ENCODE measurements around the gene LYST. TPM values are rescaled to one million over a fixed set of nuclear protein-coding genes. Genes with fewer than 3 reads are reported as not detected.

Gene LYST
- polyA plus RNA-seq, 1 donor from 2014 or later: 23.4 TPM

DNA sequence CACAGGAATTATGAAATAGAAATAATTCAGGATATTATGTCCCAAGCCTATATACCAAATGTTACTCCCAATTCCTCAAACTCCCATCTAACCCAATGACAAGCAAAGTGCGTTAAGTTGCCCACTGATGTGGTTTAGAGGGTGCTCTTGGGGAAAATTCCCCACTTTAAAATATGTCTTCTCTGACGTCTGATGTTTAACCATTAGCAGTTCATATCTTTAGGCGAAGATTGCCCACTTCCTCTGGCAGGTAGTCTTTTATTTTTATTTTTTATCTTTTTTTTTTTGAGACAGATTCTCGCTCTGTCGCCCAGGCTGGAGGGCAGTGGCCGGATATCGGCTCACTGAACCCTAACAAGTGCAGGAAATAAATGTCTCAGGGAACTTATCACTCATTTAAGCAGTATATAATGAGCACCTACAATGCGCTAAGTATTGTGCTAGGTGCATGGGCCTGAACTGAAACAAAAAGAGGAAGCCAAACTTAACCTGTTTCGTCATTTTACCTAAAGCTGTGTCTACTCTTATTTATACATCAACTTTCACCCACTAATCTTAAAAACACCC lies 1.3 kb upstream of the LYST start:
- Histone ChIP-seq H4K20me1 (ENCODE audit: insufficient read depth) (no peaks in the 10 kb centered on the region), H3K27ac (ENCODE audit: low read length) (peak overlapping the region; percentile 99), H3K36me3 (ENCODE audit: insufficient read depth, low read length) (no peaks in the 10 kb centered on the region), H2AFZ (ENCODE audit: low read depth, low read length) (no peak overlapping the region), H3K9me2 (ENCODE audit: insufficient read depth, low read length) (no peaks in the 10 kb centered on the region), H3F3A (ENCODE audit: insufficient read depth, low read length, poor library complexity, severe bottlenecking) (no peaks in the 10 kb centered on the region), H3K4me2 (ENCODE audit: low read length) (peak overlapping the region; percentile 87), H3K79me2 (replicated peaks; ENCODE audit: insufficient read depth, low read length) (peaks cover 25% of the 10 kb centered on the region), H3K27me3 (ENCODE audit: insufficient read depth, low read depth, low read length) (no peaks in the 10 kb centered on the region), H3K4me3 (ENCODE audit: low read length) (peak overlapping the region; percentile 88), H3K9ac (ENCODE audit: low read length) (peak overlapping the region; percentile 93), H3K9me3 (ENCODE audit: low read length) (no peaks in the 10 kb centered on the region)
- no peak for TF ChIP-seq CTCF (IDR thresholded peaks at IDR 0.05; ENCODE audit: poor library complexity, severe bottlenecking)

GRCh38 chr1:235866913-235867845 lies 473 bp upstream of the LYST start:
- Histone ChIP-seq H3K27me3 (ENCODE audit: insufficient read depth, low read depth, low read length) (no peaks in the 10 kb centered on the region), H3K79me2 (replicated peaks; ENCODE audit: insufficient read depth, low read length) (peaks cover 31% of the 10 kb centered on the region), H3K4me3 (ENCODE audit: low read length) (peak overlapping the region; percentile 88), H2AFZ (ENCODE audit: low read depth, low read length) (peak overlapping the region; percentile 92), H3K36me3 (ENCODE audit: insufficient read depth, low read length) (no peaks in the 10 kb centered on the region), H3K27ac (ENCODE audit: low read length) (peak overlapping the region; percentile 99), H3F3A (ENCODE audit: insufficient read depth, low read length, poor library complexity, severe bottlenecking) (no peaks in the 10 kb centered on the region), H3K9ac (ENCODE audit: low read length) (peak overlapping the region; percentile 95), H3K9me2 (ENCODE audit: insufficient read depth, low read length) (no peaks in the 10 kb centered on the region), H4K20me1 (ENCODE audit: insufficient read depth) (no peaks in the 10 kb centered on the region), H3K9me3 (ENCODE audit: low read length) (no peaks in the 10 kb centered on the region), H3K4me2 (ENCODE audit: low read length) (peak overlapping the region; percentile 87)
- TF ChIP-seq CTCF (IDR thresholded peaks at IDR 0.05; ENCODE audit: poor library complexity, severe bottlenecking): no peak
- TF ChIP-seq EP300 (conservative IDR thresholded peaks at IDR 0.05; ENCODE audit: poor library complexity, severe bottlenecking): peak; percentile 91
- peak; percentile 25 for TF ChIP-seq MXI1 (conservative IDR thresholded peaks at IDR 0.05; ENCODE audit: poor library complexity, severe bottlenecking)
- no peak for TF ChIP-seq SMC3 (conservative IDR thresholded peaks at IDR 0.05; ENCODE audit: poor library complexity)
- peak; percentile 90 for TF ChIP-seq TAF1 (IDR thresholded peaks at IDR 0.05; ENCODE audit: low read depth)
- TF ChIP-seq, protein P1, sequence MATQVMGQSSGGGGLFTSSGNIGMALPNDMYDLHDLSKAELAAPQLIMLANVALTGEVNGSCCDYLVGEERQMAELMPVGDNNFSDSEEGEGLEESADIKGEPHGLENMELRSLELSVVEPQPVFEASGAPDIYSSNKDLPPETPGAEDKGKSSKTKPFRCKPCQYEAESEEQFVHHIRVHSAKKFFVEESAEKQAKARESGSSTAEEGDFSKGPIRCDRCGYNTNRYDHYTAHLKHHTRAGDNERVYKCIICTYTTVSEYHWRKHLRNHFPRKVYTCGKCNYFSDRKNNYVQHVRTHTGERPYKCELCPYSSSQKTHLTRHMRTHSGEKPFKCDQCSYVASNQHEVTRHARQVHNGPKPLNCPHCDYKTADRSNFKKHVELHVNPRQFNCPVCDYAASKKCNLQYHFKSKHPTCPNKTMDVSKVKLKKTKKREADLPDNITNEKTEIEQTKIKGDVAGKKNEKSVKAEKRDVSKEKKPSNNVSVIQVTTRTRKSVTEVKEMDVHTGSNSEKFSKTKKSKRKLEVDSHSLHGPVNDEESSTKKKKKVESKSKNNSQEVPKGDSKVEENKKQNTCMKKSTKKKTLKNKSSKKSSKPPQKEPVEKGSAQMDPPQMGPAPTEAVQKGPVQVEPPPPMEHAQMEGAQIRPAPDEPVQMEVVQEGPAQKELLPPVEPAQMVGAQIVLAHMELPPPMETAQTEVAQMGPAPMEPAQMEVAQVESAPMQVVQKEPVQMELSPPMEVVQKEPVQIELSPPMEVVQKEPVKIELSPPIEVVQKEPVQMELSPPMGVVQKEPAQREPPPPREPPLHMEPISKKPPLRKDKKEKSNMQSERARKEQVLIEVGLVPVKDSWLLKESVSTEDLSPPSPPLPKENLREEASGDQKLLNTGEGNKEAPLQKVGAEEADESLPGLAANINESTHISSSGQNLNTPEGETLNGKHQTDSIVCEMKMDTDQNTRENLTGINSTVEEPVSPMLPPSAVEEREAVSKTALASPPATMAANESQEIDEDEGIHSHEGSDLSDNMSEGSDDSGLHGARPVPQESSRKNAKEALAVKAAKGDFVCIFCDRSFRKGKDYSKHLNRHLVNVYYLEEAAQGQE (IDR thresholded peaks at IDR 0.05; ENCODE audit: borderline replicate concordance): peak; percentile 93
- no peak for TF ChIP-seq EZH2 (IDR thresholded peaks at IDR 0.05; ENCODE audit: borderline replicate concordance, insufficient read depth, low read length, poor library complexity, severe bottlenecking)
- TF ChIP-seq RAD21 (conservative IDR thresholded peaks at IDR 0.05): peak; percentile 28
- peak; percentile 98 for TF ChIP-seq POLR2AphosphoS5 (IDR thresholded peaks at IDR 0.05)

Data from neural cell (in vitro differentiated cells).